Stimulated activated CD4-positive, alpha-beta T cell treated with anti-CD3 and anti-CD28 coated beads, TNF-alpha, amount 100 ng/mL, for 1 hour (primary cell): ENCODE measurements around the gene GSG1.

Experiments used
- DNase-seq, 3 donors: peaks; one replicate each; pipeline ENCODE4 v3.0.0-alpha.2; 2020; ENCODE audit warnings: low read depth in 3 of 3, low spot score in 1 of 3

Gene GSG1

DNA sequence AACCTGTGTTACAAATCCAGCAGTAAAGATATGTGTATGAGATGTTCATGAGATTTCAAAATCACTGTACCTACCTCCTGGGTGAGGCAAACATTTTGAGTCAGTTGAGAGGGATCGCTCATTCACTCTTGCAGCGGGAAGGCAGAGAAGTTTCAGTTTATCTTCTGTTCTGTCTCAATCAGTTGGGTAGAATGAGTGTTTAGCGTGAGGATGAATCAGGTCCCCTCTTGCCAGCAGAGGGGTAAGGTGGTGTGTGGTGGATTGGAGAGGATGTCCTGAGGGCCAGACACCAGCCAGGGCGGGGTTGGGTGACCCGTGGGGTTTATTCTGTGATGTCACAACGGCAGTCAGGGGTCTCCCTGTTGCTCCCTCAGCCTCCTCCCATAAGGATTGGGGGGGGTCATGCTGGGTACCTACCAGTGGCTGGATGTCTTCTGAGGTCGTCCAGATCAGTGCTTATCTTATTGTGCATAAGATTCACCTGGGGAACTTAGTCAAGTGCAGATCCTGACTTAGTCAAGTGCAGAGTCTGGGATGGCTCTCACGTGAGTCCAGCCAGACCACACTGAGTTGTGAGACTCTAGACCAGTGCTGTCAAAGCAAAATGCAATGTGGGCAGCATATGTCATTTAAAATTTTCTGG, at the start of gene GSG1:
Gene GSG1 (minus strand): TSS at position 277 of the 643 bp plus-strand sequence. CDS start 155 bp downstream, at position 122.
- no peak for DNase-seq

DNA sequence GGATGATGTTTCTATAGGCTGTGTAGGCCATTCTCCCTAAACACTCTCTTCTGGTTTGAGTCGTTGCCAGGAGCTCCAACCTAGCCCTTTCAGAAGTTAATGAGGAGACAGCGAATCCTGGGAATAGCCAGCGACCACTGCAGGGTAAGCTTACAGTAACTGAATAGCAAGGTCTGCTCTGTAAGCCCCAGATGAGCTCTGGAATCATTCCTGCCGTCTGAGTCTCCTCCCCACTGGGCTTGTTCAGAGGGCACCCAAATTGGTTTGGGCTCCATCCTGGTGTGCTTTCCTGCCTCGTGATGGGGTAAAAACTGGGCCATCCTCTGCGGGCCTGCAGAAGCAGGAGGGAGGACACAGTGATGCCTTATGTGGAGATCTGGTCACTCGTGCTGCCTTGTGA, 49.7 kb upstream of the GSG1 start:
- DNase-seq: no peak

DNA sequence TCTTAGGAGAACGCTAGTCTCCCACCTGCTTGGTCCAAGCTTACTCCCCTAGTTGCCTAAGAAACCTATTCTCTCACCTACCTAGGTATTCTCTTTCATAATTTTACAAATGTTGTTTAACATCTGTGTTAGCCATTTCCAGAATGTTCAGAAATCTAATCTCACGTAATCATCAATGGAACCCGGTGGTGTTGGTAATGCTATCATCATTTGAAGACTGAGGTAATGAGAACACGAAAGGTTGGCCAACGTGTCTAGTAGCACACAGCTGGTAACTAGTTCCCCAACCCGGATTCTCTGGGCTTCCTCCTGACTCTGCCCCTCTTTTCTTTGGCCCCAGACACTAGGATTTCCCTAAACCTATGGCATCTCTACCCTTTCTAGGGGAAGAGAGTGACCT, 49.3 kb upstream of the GSG1 start:
- no peak for DNase-seq

DNA sequence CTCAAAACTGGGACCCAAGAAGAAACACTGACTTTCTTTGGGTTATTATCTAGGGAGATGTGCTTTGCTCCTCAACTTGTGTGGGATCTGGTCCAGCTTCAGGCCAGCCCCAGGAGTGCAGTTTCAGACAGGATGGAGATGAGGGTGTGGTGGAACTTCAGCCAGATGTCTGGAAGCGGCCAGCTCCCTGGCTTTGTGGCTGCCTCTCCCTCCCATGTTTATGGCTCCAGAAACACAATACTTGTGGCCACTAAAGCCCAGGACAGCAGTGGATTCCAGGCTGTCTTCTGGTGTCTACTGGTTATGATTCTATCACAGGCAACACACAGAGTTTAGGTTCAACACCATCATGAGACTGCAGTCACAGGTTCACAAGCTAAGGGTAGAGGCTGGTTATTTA, 48.8 kb upstream of the GSG1 start:
- no peak for DNase-seq

DNA sequence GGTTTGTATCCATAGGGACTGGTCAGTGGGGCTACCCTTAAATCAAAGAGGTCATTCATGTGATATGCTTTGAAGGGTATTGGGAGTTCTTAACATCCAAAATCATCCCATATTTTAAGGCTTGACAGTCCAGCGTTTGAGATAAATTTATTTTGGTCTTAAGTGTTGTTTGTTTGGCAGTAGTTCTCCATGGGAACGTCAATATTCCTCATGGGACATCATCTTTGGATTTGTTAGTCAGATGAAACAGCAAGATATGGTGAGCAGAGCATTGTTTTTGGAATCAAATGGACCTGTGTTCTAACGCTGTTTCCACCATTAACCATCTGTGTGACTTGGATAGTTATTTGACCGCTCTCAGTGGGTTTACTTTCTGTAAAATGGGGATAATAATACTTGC, 45.9 kb upstream of the GSG1 start:
- no peak for DNase-seq

DNA sequence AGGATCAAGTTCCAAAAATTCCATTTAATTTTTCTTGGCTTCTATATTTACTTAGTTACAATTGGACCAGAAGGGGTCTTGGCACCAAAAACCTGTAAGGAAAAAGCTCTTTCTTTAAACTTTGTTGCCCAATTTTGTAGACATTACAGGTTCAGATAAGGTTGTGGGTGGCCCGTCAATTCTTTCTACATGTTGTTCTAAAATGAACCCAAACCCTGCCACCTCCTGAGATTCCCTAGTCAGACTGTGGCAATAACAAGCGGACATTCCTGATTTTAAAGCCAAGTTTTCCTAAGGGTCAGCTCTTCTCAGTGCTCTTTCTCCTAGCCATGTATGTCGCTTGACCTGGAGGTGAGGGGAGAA, 45.0 kb upstream of the GSG1 start:
- DNase-seq: no peak

DNA sequence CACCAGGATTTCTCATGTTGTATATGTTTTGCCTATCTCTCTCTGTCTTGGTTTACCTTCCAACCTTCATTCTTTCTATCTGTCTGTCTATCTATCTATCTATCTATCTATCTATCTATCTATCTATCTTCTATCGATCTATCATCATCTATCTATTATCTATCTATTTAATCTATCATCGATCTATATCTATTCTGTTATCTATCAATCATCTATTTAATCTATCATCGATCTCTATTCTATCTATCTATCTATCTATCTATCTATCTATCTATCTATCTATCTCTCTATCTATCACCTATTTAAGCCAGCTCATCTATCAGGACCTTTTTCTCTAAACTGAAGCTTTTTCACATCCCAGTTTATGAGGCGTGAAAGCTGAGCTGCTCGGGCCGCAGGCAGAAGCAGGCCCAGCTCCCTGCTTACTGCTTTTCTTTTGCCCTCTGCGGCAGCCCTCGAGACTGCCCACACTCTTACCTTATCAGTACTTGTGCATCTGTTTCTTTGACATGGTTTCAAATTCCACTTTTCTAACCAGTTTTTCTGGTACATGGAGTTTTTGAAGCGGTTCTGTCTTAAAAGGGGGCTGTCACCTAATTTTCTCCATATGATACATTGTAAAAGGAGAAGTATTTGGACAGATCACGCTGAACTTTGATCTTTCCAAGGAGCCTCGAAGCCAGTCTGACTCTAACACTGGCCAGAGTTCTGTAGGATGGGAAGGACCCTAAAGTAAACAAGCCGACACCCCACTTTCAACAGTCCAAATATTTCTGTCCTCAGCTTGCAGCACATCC, 44.4 kb upstream of the GSG1 start:
- no peak for DNase-seq

DNA sequence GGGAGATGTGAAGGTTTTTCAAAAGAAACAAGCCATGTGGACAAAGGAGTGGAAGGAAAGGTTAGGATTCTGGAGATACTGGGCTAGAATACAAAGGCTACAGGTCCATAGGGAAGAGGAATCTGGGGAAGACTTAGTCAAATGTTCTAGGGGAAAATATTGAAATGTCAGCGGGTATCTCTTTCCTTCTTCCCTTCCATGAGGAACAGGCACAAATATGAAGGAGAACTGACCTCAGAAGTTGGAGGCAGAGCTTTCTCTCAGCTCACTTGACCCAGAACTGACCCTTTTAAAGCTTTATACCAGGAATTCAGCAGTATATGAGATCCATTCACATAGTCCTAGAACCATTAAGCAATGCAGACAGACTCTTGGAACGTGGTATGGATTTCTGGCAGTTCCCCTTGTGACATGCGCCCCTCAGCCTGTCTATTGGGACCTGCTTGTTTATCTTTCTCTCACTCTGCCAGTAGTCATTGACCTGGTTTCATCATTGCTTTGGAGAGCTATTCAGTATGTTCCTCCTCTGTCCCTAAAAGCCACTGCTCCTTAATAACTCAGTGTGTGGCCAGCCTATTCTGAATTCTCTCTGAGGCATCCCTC, 43.0 kb upstream of the GSG1 start:
- no peak for DNase-seq

DNA sequence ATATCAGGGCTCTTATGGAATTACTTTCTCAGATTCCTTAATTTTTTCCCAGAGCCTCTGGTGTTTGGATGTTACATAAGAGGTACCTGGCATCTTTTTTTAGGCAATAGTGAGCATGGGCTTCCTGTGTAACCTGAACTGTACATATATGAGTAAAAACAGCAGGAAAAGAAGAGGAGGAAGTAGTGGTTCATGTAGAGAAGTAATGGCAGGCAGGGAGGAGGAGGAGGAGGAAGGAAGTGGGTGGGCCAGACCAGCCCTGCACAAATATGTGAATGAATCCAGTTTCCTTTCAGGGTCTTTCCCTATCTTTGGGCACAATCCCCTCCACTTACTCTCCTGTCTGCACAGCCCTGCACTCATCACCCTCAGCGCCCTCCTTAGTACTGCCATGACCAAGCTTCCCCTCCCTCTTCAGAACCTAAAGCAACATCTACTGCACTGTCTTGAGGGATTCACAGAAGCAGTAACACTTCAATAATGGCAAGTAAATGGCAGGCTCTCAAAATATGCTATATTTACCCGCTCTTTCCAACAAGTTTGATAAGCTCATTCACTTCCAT, 40.9 kb upstream of the GSG1 start:
- no peak for DNase-seq

DNA sequence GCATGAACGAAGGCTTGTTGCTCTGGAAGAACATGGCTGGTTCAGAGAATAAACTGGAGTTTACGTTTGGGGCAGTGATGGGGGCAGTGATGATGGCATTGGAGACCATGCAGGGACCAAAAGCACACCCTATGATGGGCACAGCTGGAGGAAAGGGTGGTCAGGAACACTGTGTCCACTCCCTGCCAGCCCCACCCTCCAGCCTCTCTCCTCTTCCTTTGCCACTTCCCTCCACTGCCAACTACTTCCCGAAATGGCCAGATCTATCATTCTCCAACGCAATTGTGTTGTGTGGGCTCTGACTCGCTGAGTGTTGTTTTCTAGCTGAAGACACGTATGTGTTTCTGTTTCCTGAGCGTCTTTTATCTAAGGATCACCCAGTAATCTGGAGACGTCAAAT, 39.3 kb upstream of the GSG1 start:
- DNase-seq: no peak

DNA sequence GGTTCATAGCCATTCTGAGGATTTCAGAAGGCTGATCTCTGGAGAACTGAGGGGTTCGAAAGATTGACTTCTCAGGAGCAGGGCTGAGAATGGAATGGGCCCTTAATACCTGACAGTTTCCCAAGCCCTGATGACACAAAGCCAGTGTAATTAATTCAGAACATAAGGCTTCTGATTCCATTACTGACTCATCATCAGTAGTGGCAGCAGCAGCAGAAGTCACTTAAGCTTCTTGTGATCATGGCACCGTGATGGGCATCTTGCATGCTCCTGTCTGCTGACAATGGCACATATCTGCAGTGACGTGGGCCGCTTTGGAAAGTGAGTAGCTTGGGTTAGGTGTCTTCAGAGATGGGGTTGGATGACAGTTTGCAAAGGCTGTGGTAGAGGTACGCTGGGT, 38.2 kb upstream of the GSG1 start:
- no peak for DNase-seq

DNA sequence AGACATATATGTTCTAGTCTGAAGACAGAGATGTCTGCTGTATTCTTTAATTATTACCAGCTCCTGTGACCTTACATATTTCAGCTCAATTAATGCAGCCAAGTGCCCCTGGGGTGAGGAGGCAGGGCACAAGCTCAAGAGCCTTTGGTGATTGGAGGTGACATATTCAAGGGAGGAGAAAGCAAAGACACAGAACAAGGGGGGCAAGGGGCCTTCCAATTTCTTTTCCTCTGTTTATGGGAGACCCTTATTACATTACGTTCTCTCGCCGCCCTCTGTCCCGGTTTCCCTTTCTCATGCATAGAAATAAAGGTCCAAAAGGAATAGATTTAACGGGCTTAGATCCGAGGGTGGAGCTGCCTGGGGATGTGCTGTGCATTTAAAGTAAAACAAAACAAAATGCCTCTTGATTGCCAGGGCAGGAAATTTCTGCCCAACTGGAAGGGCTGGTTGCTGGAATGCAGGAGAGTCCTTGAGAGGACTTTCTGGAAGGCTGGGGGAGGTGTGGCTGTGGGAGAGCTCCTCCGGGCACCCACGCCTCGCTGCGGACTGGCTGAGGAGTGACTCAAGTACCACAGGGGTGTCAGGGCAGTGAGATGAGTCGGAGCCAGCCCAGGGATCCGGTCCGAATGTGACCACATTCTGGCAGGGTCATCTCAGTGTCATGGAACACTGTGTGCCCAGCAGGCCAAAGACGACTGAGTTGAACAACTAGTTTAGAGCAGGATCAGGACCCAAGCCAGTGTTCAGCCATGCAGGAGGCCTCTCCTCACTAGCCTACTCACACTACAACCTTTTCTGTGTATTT, 32.1 kb upstream of the GSG1 start:
- DNase-seq: no peak

DNA sequence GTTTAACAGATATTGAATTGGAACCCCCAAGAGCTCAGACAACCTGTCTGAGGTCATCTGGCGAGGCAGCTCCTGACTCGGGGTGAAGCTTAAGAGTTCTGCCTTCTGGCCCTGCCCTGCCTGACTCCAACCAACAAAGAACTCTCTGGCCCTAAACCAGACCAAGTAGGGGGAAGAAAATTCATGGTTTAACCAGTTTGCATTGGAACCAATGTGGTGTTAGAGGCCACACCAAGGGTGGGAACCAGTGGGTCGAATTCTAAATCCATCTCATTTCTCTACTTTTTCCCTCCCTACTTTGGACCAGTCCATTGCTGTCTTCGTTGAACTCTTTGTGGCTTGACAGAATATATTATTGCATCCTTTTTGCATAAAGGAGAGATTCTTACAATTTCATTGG, 30.4 kb upstream of the GSG1 start:
- DNase-seq: no peak

DNA sequence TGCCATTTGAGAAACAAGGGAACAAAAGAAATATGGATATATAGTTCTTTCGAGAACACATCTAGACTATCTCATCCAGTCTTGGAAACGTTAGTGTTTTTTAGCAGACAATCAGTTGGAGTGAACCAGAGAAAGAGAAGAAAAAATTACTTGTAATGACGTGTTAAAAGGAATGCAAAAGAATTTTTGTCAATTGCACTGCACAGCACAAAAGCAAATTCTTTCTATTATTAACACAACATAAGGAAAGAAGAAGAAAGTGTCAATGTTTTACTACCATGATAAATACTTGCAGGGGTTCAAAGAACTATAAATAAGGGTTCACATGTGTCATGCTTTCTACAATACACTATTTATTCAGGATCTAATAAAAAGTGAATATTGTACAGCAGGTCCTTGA, 27.5 kb upstream of the GSG1 start:
- no peak for DNase-seq

DNA sequence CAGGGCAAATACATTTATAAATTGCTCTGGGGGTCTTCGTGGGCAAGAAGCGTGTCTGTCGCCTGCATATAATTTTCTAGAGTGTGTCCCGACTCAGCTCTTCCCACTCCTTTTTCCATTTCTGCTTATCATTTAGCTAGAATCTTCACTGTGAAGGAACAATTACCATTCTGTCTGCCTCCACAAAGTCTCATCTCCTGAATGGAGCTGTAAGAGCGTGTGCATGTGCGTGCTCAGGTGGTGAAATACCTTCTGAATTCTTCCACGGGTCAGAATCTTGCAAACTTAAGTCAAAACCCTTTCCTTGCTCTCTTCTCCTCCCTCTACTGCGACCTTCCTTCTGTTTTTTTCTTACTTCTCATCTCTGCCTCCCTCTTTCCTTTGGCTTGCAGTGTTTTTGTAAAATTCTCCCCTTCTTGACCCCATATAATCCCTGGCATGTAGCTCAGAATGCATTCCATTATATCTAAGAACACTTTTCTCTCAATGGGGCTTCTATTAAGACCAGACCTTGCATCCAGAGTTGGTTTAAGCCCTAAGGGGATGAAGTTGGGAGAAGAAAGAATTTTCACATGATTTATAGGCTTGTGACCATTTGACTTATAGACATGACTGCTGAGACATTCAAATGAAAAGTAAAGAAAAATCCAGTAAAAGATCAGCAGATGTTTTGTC, 25.0 kb upstream of the GSG1 start:
- no peak for DNase-seq

DNA sequence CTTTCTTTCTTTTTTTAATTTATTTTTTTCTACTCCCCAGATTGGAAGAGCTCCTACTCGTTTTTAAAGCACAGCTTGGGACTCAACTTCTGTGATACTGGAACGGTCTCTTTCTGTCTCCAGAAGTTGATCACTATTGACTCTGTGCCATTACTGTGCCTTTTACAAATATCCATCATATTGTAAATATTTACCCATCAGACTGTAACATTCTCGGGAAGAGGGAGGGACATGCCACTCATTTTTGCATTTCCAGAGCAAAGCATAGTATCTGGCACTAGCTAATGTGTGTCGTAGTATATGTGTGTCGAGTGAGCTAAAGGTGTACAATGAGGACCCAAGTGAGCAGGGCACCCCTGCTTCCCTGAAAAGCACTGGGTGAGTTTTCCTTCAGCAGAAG, 24.0 kb upstream of the GSG1 start:
- no peak for DNase-seq

DNA sequence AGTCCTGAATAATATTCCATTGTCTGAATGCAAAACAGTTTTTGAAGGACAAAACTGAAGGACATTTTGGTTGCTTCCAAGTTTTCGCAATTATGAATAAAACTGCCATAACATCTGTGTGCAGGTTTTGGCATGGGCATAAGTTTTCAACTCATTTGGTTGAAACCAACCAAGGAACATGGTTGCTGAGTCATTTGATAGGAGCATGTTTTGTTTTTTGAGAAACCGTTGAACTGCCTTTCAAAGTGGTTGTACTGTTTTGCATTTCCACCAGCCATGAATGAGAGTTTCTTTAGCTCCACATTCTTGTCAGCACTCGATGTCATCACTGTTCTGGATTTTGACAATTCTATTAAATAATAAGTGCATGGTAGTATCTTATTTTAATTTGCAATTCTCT, 23.0 kb upstream of the GSG1 start:
- no peak for DNase-seq

DNA sequence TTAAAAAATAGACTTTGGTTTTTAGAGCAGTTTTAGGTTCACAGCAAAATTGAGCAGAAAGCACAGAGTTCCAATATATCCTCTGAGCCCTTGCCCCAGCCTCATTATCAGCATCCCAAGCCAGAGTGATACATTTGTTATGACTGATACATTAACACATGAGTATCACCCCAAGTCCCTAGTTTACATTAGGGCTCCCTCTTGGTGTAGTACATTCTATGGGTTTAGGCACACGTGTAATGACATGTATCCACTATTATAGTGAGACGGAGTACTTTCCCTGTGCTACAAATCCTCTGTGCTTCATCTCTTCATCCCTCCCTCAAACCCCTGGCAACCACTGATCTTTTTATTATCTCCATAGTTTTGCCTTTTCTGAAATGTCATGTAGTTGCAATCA, 22.5 kb upstream of the GSG1 start:
- DNase-seq: no peak

DNA sequence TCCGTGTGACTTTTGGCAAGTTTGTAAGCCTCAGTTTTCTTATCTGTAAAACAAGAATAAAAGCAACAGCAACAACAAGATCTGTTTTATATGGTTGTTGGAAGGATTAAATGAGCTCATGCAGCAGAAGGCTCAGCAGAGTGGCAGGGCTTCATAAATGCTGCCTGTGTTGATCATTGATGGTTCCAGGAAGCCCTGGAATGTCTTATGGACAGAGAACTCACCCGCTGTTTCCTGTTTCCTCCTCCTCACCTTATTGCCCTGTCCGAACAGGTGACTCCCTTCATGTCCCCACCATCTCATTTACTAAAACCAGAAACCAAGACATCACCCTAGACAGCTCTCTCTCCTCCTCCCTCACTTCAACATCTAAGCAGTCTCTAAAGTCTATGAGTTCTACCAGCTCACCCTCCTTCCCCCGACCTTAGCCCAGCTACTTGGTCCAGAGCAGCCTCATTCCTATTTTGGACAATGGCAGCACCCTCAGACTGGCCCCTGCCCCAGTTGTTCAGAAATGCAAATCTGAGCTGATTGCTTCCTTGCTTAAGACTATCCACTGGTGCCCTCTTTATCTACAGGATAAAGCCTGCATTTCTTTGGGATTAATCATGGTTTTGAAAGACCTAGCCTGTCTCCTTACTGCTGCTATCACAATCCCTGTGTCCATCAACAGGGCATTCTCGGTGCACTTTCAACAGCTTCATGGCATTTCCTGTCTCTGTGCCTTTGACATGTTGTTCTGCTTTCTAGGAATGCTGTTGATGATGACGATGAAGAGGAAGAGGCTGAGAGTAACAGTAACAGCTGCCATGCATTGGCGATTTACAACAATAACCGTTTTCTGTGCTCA, 21.4 kb upstream of the GSG1 start:
- no peak for DNase-seq

DNA sequence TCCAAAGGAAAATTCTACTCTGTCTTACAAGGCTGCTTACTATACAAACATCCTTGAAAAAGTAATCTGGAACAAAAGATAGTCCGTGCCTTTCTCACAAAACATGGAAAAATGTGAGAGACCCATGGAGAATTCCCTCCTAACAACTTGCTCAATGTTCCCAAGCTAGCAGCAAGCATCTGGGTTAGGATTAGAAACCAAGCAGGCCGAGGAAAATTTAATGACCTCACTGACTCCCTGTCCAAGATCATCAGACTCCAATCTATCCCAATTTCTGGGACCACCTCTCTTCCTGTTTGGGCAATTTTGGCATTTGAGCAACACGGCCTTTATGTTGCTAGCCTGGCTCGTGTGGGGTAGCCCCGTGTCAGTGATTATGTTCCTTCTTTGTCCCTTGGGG, 18.1 kb upstream of the GSG1 start:
- DNase-seq: no peak
